ENCODE data around the gene ICE1. TPM values are rescaled to one million over a fixed set of nuclear protein-coding genes. Genes with fewer than 3 reads are reported as not detected.

Gene ICE1
- total and polyA plus RNA-seq, 2 donors from 2014 or later, result 6.7 to 32.8 TPM

- Histone ChIP-seq H3K4me1 (ENCODE audit: control insufficient read depth in 2 of 3, insufficient read depth in 2 of 3, low read depth in 1 of 3, low read length in 3 of 3) (no peaks in the 10 kb centered on the region), H3K4me3 (ENCODE audit: low read length in 3 of 3) (no peak overlapping the region), H3K9me3 (ENCODE audit: control insufficient read depth in 2 of 3, insufficient read depth in 1 of 3, low read length in 3 of 3) (no peaks in the 10 kb centered on the region), H3K27me3 (ENCODE audit: control insufficient read depth, insufficient read depth, low read length) (no peaks in the 10 kb centered on the region), H3K9ac (ENCODE audit: low read length in 3 of 3) (no peak overlapping the region), H3K36me3 (ENCODE audit: control insufficient read depth in 2 of 3, insufficient read depth in 3 of 3, low read length in 3 of 3) (no peaks in the 10 kb centered on the region), H3K27ac (ENCODE audit: low read depth in 2 of 2, low read length in 2 of 2) (no peak overlapping the region)
- intact Hi-C loops (cut with DNase I), result no loop called here
- TF ChIP-seq CTCF (IDR thresholded peaks at IDR 0.05; ENCODE audit: borderline replicate concordance, extremely low read depth, insufficient read depth), result no peak
- no peak for DNase-seq
- no peak for FAIRE-seq
Measured at GRCh38 chr5:5401095-5401494, 21.4 kb upstream of the ICE1 start.

- Histone ChIP-seq H3K4me1 (ENCODE audit: control insufficient read depth in 2 of 3, insufficient read depth in 2 of 3, low read depth in 1 of 3, low read length in 3 of 3) (no peaks in the 10 kb centered on the region), H3K27me3 (ENCODE audit: control insufficient read depth, insufficient read depth, low read length) (no peaks in the 10 kb centered on the region), H3K4me3 (ENCODE audit: low read length in 3 of 3) (no peak overlapping the region), H3K9me3 (ENCODE audit: control insufficient read depth in 2 of 3, insufficient read depth in 1 of 3, low read length in 3 of 3) (no peaks in the 10 kb centered on the region), H3K36me3 (ENCODE audit: control insufficient read depth in 2 of 3, insufficient read depth in 3 of 3, low read length in 3 of 3) (no peaks in the 10 kb centered on the region), H3K27ac (ENCODE audit: low read depth in 2 of 2, low read length in 2 of 2) (no peak overlapping the region), H3K9ac (ENCODE audit: low read length in 3 of 3) (no peak overlapping the region)
- DNase-seq (no peak), FAIRE-seq (no peak)
- TF ChIP-seq CTCF (IDR thresholded peaks at IDR 0.05; ENCODE audit: borderline replicate concordance, extremely low read depth, insufficient read depth), result no peak
- intact Hi-C loops (cut with DNase I), result no loop called here
Measured at GRCh38 chr5:5403741-5404140, 18.7 kb upstream of the ICE1 start.

GRCh38 chr5:5404381-5404780, 18.1 kb upstream of the ICE1 start:
- no peak for TF ChIP-seq CTCF (IDR thresholded peaks at IDR 0.05; ENCODE audit: borderline replicate concordance, extremely low read depth, insufficient read depth)
- no peak for FAIRE-seq
- H3K27me3 ChIP-seq (ENCODE audit: control insufficient read depth, insufficient read depth, low read length), result no peaks in the 10 kb centered on the region
- DNase-seq, result no peak
- no peak overlapping the region for H3K4me3 ChIP-seq (ENCODE audit: low read length in 3 of 3)
- no peaks in the 10 kb centered on the region for H3K4me1 ChIP-seq (ENCODE audit: control insufficient read depth in 2 of 3, insufficient read depth in 2 of 3, low read depth in 1 of 3, low read length in 3 of 3)
- no peaks in the 10 kb centered on the region for H3K36me3 ChIP-seq (ENCODE audit: control insufficient read depth in 2 of 3, insufficient read depth in 3 of 3, low read length in 3 of 3)
- no peak overlapping the region for H3K9ac ChIP-seq (ENCODE audit: low read length in 3 of 3)
- peaks cover 0 to 4% (median 0%) of the 10 kb centered on the region in 3 donors for H3K9me3 ChIP-seq (ENCODE audit: control insufficient read depth in 2 of 3, insufficient read depth in 1 of 3, low read length in 3 of 3)
- no peak overlapping the region for H3K27ac ChIP-seq (ENCODE audit: low read depth in 2 of 2, low read length in 2 of 2)
- intact Hi-C loops (cut with DNase I), result no loop called here

- Histone ChIP-seq H3K27ac (ENCODE audit: low read depth in 2 of 2, low read length in 2 of 2) (no peak overlapping the region), H3K9ac (ENCODE audit: low read length in 3 of 3) (no peak overlapping the region), H3K36me3 (ENCODE audit: control insufficient read depth in 2 of 3, insufficient read depth in 3 of 3, low read length in 3 of 3) (no peaks in the 10 kb centered on the region), H3K27me3 (ENCODE audit: control insufficient read depth, insufficient read depth, low read length) (no peaks in the 10 kb centered on the region), H3K4me3 (ENCODE audit: low read length in 3 of 3) (no peak overlapping the region), H3K4me1 (ENCODE audit: control insufficient read depth in 2 of 3, insufficient read depth in 2 of 3, low read depth in 1 of 3, low read length in 3 of 3) (no peaks in the 10 kb centered on the region), H3K9me3 (ENCODE audit: control insufficient read depth in 2 of 3, insufficient read depth in 1 of 3, low read length in 3 of 3) (peaks cover 0 to 4% (median 0%) of the 10 kb centered on the region in 3 donors)
- no peak for DNase-seq
- TF ChIP-seq CTCF (IDR thresholded peaks at IDR 0.05; ENCODE audit: borderline replicate concordance, extremely low read depth, insufficient read depth), result no peak
- no peak for FAIRE-seq
- intact Hi-C loops (cut with DNase I), result no loop called here
Measured at GRCh38 chr5:5405441-5405840, 17.0 kb upstream of the ICE1 start.

Measured in kidney (tissue), 14 donors.